Ascending aorta (tissue), 2 donors: ENCODE results near the gene LRRC9. TPM values are rescaled to one million over a fixed set of nuclear protein-coding genes. Genes with fewer than 3 reads are reported as not detected.
A peak's percentile ranks its signal among the peaks of the same experiment; 100 is the strongest.

Experiments used
- DNase-seq, 2 donors: peaks; one replicate each; pipeline ENCODE4 v3.0.0-alpha.2; 2019; ENCODE audit warnings: low spot score in 2 of 2
- H3K27ac ChIP-seq, 2 donors: fragments of 200-600 bp; sonication (generic); one replicate each; pipeline ENCODE4 v1.5.1; 2016 to 2017; ENCODE audit warnings: mild to moderate bottlenecking in 1 of 2
- H3K27me3 ChIP-seq: fragments of 200-600 bp; sonication (generic); one replicate; pipeline ENCODE4 v1.5.1; 2017
- H3K36me3 ChIP-seq, 2 donors: fragments of 200-600 bp; sonication (generic); one replicate each; pipeline ENCODE4 v1.5.1; 2016
- H3K4me1 ChIP-seq, 2 donors: fragments of 200-600 bp; sonication (generic); one replicate each; pipeline ENCODE4 v1.5.1; 2016 to 2017; ENCODE audit warnings: mild to moderate bottlenecking in 1 of 2
- H3K4me3 ChIP-seq, 2 donors: fragments of 200-600 bp; sonication (generic); one replicate each; pipeline ENCODE4 v1.5.1; 2016 to 2017; ENCODE audit warnings: mild to moderate bottlenecking in 1 of 2
- H3K9me3 ChIP-seq, 2 donors: fragments of 200-600 bp; sonication (generic); one replicate each; pipeline ENCODE4 v1.5.1; 2016
- intact Hi-C: fragments of 100-400 bp; cut with DNase I; formaldehyde crosslinking; loops from one replicate; pipeline ENCODE4 v1.15.1; 2023
- total RNA-seq: library from RNA; depleted of rRNA; stranded (reverse); fragments of >200 nt; gene quantifications from one replicate; pipeline ENCODE4 v1.1.0, GENCODE V29; 2016
- TF ChIP-seq, protein P1 (sequence below), 3 experiments: fragments of 200-600 bp in 2 of 3; fragments of 450-650 bp in 1 of 3; sonication (generic) in 2 of 3; IDR thresholded peaks; one replicate each; pipeline ENCODE4 v1.5.1; 2016 to 2019; ENCODE audit warnings: antibody characterized with exemption in 3 of 3, mild to moderate bottlenecking in 1 of 3, moderate library complexity in 1 of 3

LRRC9 gene
- total RNA-seq, 1 donor from 2014 or later: not detected

GRCh38 chr14:59895721-59896120, 24.2 kb upstream of the LRRC9 start:
- Histone ChIP-seq H3K4me1 (no peaks in the 10 kb centered on the region), H3K4me3 (no peak overlapping the region), H3K27ac (no peak overlapping the region), H3K27me3 (no peaks in the 10 kb centered on the region), H3K9me3 (no peaks in the 10 kb centered on the region), H3K36me3 (no peaks in the 10 kb centered on the region)
- intact Hi-C loops: loop anchor here (2.0 to 5.0 kb wide), 4 partner anchors 25 to 389 kb away; partner anchors contain the start of gene RTN1
- no peak for DNase-seq
- TF ChIP-seq, protein P1, sequence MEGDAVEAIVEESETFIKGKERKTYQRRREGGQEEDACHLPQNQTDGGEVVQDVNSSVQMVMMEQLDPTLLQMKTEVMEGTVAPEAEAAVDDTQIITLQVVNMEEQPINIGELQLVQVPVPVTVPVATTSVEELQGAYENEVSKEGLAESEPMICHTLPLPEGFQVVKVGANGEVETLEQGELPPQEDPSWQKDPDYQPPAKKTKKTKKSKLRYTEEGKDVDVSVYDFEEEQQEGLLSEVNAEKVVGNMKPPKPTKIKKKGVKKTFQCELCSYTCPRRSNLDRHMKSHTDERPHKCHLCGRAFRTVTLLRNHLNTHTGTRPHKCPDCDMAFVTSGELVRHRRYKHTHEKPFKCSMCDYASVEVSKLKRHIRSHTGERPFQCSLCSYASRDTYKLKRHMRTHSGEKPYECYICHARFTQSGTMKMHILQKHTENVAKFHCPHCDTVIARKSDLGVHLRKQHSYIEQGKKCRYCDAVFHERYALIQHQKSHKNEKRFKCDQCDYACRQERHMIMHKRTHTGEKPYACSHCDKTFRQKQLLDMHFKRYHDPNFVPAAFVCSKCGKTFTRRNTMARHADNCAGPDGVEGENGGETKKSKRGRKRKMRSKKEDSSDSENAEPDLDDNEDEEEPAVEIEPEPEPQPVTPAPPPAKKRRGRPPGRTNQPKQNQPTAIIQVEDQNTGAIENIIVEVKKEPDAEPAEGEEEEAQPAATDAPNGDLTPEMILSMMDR (IDR thresholded peaks at IDR 0.05): no peak

- Histone ChIP-seq H3K27ac (no peak overlapping the region), H3K36me3 (no peaks in the 10 kb centered on the region), H3K4me1 (no peaks in the 10 kb centered on the region), H3K27me3 (no peaks in the 10 kb centered on the region), H3K4me3 (no peak overlapping the region), H3K9me3 (no peaks in the 10 kb centered on the region)
- intact Hi-C loops: loop anchor here (2.0 to 5.0 kb wide), 4 partner anchors 27 to 391 kb away; partner anchors contain the start of gene RTN1
- DNase-seq: peak in 1 of 2 donors; percentile 70
- TF ChIP-seq, protein P1 (IDR thresholded peaks at IDR 0.05): peak; percentile 38 to 69 (median 57)
Observed at GRCh38 chr14:59897757-59898383, 22.1 kb upstream of the LRRC9 start.

DNA sequence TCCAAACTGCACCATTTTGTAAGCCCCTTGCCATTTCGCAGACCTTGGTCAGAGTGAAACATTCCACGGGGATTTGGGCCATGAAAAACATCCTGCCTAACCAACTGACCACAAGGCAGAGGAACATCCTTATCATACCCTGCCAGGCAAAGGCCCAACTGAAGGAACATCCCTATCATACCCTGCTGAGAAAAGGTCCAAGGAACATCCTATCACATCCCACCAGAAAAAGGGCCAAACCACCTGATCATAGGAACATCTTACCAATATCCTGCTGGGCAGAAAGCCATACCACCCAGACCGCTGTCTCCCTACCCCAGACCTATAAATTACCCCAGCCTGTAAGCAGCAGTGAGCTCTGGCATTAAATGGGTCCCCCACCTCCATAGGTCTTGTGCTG, 19.4 kb upstream of the LRRC9 start:
- Histone ChIP-seq H3K27ac (no peak overlapping the region), H3K27me3 (no peaks in the 10 kb centered on the region), H3K4me3 (no peak overlapping the region), H3K36me3 (no peaks in the 10 kb centered on the region), H3K9me3 (no peaks in the 10 kb centered on the region), H3K4me1 (no peaks in the 10 kb centered on the region)
- no peak for DNase-seq
- TF ChIP-seq, protein P1 (IDR thresholded peaks at IDR 0.05): no peak
- intact Hi-C loops: no loop called here

- TF ChIP-seq, protein P1 (IDR thresholded peaks at IDR 0.05): no peak
- Histone ChIP-seq H3K27ac (no peak overlapping the region), H3K9me3 (no peaks in the 10 kb centered on the region), H3K4me3 (no peak overlapping the region), H3K36me3 (no peaks in the 10 kb centered on the region), H3K27me3 (no peaks in the 10 kb centered on the region), H3K4me1 (no peaks in the 10 kb centered on the region)
- no peak for DNase-seq
- intact Hi-C loops: no loop called here
Observed at GRCh38 chr14:59904184-59904583, 15.8 kb upstream of the LRRC9 start.

- Histone ChIP-seq H3K9me3 (no peaks in the 10 kb centered on the region), H3K27ac (no peak overlapping the region), H3K27me3 (no peaks in the 10 kb centered on the region), H3K4me3 (no peak overlapping the region), H3K4me1 (no peaks in the 10 kb centered on the region), H3K36me3 (no peaks in the 10 kb centered on the region)
- TF ChIP-seq, protein P1 (IDR thresholded peaks at IDR 0.05): no peak
- no peak for DNase-seq
- intact Hi-C loops: no loop called here
Observed at GRCh38 chr14:59905188-59905587, 14.8 kb upstream of the LRRC9 start.
